ENCODE data around the gene AUTS2. TPM values are rescaled to one million over a fixed set of nuclear protein-coding genes. Genes with fewer than 3 reads are reported as not detected.

Gene AUTS2
- total and polyA plus RNA-seq, 2 experiments from 2014 or later = 32.0 to 91.0 TPM

GRCh38 chr7:70153933-70154332 is 555.7 kb downstream of the AUTS2 start:
- Histone ChIP-seq H3K4me2 (no peak overlapping the region), H3F3A (replicated peaks; ENCODE audit: low read depth) (no peaks in the 10 kb centered on the region), H3K79me2 (replicated peaks; ENCODE audit: insufficient read depth) (no peaks in the 10 kb centered on the region), H3K27me3 (ENCODE audit: insufficient read depth) (no peaks in the 10 kb centered on the region), H2AFZ (no peak overlapping the region), H4K20me1 (replicated peaks; ENCODE audit: insufficient read depth) (no peaks in the 10 kb centered on the region), H3K27ac (ENCODE audit: low read depth) (no peak overlapping the region), H3K4me3 (no peak overlapping the region), H3K36me3 (ENCODE audit: insufficient read depth) (no peaks in the 10 kb centered on the region), H3K9me2 (ENCODE audit: insufficient read depth) (no peaks in the 10 kb centered on the region), H3K4me1 (ENCODE audit: insufficient read depth) (no peaks in the 10 kb centered on the region; the same call in 1 of the 2 replicates)
- Mint-ChIP-seq H3K4me1 (peaks cover 17% of the 10 kb centered on the region), H3K27me3 (ENCODE audit: insufficient read depth, low read depth, poor library complexity) (peaks cover 1% of the 10 kb centered on the region), H3K27ac (no peak overlapping the region), H3K36me3 (ENCODE audit: low read depth) (no peaks in the 10 kb centered on the region), H3K4me3 (no peak overlapping the region), H3K9me3 (no peaks in the 10 kb centered on the region)
- TF ChIP-seq STAT1 (IDR thresholded peaks at IDR 0.05; ENCODE audit: unreplicated experiment) (no peak), CREB1 (CRISPR knock-in tag; IDR thresholded peaks at IDR 0.05; ENCODE audit: low read depth) (no peak), ETS1 (IDR thresholded peaks at IDR 0.05) (no peak), POLR2AphosphoS5 (IDR thresholded peaks at IDR 0.05; ENCODE audit: low read depth) (no peak), CTCF (conservative IDR thresholded peaks at IDR 0.05; ENCODE audit: low read depth in 2 of 2) (no peak), EZH2phosphoT487 (IDR thresholded peaks at IDR 0.05; ENCODE audit: unreplicated experiment) (no peak), ZNF331 (CRISPR knock-in tag; IDR thresholded peaks at IDR 0.05; ENCODE audit: low read depth) (no peak), REST (IDR thresholded peaks at IDR 0.05; ENCODE audit: unreplicated experiment) (no peak), EZH2 (IDR thresholded peaks at IDR 0.05; ENCODE audit: low read depth, unreplicated experiment) (no peak)
- ATAC-seq (no peak), DNase-seq (ENCODE audit: low spot score) (no peak)

Measured in GM23338 (cell line).